ENCODE data around the gene ZNF277.
A peak's percentile ranks its signal among the peaks of the same experiment; 100 is the strongest.

The ZNF277 gene

GRCh38 chr7:112206238-112206990, at the start of gene ZNF277, which contains the start of gene DOCK4:
Gene ZNF277 (plus strand): TSS chr7:112206695. CDS start chr7:112206717, 22 bp downstream.
Gene DOCK4 (minus strand): TSS chr7:112206399. CDS start chr7:112206138, 261 bp downstream.
- DNase-seq (ENCODE audit: low spot score) = peak; percentile 99

GRCh38 chr7:112157072-112157471, 49.4 kb upstream of the ZNF277 start:
- DNase-seq (ENCODE audit: low spot score) = no peak

- DNase-seq (ENCODE audit: low spot score) = no peak
These were observed 47.1 kb upstream of the ZNF277 start for GRCh38 chr7:112159351-112159750.

GRCh38 chr7:112160130-112160770, 46.2 kb upstream of the ZNF277 start:
- peak; percentile 49 for DNase-seq (ENCODE audit: low spot score)

GRCh38 chr7:112160771-112161150, 45.7 kb upstream of the ZNF277 start:
- no peak for DNase-seq (ENCODE audit: low spot score)

- DNase-seq (ENCODE audit: low spot score) = no peak
These were observed 45.0 kb upstream of the ZNF277 start for GRCh38 chr7:112161253-112162141.

- DNase-seq (ENCODE audit: low spot score) = peak; percentile 47
These were observed 44.2 kb upstream of the ZNF277 start for GRCh38 chr7:112162142-112162766.

DNA sequence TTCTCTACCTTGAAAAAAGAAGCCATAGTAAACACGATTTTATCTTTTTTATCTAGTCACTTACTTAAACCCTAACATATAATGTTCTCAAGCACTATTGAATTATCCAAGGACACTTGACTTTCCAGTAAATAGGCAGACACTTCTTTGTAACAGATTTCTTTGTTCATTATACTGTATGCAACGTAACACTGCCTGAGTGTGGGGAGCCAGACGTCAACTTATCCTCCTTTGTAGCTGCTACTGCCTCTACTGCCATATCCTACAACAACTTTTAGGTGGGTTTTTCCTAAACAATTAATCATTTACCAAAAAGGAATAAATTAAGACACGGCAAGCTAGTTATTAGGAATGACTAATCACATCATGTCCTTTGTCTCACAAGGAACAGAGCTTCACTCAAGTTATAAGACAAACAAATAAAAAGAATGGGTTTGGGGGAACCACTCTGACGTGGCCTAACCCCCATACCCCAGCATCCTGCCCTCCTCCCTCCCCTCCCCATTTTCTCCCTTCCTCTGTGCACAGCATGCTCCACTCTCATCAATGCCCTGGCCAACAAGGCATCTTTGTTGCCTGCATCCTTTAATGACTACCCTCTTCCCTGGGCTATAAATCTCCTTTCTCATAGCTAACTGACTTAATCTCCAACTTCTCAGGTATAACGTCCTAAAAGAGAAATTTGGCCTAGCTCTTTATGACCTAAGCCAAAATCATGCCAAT, 43.5 kb upstream of the ZNF277 start:
- DNase-seq (ENCODE audit: low spot score) = no peak

- peak; percentile 92 for DNase-seq (ENCODE audit: low spot score)
These were observed 39.3 kb upstream of the ZNF277 start for GRCh38 chr7:112167147-112167546.

DNA sequence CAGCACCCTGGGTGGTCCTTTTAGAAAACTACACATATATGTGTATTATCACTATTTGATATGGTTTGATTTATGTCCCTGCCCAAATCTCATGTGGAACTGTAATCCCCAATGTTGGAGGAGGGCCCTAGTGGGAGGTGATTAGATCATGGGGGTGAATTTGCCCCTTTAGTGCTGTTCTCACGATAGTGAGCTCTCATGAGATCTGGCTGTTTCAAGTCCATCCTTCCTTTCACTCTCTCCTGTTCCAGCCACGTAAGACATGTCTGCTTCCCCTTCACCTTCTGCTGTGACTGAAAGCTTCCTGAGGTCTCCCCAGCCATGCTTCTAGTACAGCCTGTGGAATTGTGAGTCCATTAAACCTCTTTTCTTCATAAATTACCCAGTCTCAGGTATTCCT, 37.6 kb upstream of the ZNF277 start:
- no peak for DNase-seq (ENCODE audit: low spot score)

DNA sequence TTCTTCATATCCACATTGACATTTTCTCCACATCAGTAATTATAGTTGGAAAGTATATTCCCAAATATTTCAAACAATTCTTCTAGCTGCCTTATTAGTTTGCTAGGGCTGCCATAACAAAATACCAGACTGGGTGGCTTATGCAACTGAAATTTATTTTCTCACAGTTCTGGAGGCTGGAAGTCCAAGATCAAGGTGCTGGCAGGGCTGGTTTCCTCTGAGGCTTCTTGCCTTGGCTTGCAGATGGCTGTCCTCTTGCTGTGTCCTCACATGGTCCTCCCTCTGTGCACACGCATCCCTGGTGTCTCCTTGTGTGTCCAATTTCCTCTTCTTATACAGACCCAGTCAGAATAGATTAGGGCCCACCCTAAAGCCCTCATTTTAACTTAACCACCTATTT, 34.8 kb upstream of the ZNF277 start:
- DNase-seq (ENCODE audit: low spot score) = no peak

GRCh38 chr7:112172870-112173567, 33.5 kb upstream of the ZNF277 start:
- no peak for DNase-seq (ENCODE audit: low spot score)

DNA sequence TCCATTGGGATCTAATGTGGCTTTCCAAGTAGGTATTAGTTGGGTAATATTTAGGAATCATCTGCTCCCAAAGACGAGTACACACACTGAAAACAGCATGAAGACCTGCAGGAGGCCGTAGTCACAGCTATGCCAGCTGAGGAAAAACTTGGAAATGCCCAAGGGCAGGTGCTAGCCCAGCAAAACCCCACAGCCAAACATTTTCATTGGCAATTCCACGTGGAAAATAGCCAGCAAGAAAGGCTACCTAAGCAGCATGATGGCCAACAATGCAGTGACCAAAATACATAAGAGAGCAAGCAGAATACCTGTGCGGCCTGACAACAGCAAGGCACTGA, 33.0 kb upstream of the ZNF277 start:
- peak; percentile 91 for DNase-seq (ENCODE audit: low spot score)

DNA sequence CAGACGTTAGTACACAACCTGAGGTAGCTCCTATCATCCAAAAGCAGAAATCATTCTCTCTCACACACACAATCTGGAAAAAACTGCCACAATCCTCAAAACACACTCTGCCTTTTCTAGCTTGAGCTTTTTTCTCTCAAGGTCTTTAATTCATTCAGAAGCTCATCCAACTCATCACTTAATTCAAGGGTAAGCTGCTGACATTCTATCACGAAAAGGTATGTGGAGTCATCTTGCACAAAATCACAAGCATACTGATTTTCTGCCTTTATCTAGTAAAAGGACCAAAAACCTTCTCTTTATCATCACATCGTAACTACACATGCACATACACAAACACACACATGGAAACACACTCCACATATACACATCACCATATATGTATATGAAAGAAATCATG, 32.3 kb upstream of the ZNF277 start:
- no peak for DNase-seq (ENCODE audit: low spot score)

GRCh38 chr7:112176241-112176640, 30.3 kb upstream of the ZNF277 start:
- no peak for DNase-seq (ENCODE audit: low spot score)

DNA sequence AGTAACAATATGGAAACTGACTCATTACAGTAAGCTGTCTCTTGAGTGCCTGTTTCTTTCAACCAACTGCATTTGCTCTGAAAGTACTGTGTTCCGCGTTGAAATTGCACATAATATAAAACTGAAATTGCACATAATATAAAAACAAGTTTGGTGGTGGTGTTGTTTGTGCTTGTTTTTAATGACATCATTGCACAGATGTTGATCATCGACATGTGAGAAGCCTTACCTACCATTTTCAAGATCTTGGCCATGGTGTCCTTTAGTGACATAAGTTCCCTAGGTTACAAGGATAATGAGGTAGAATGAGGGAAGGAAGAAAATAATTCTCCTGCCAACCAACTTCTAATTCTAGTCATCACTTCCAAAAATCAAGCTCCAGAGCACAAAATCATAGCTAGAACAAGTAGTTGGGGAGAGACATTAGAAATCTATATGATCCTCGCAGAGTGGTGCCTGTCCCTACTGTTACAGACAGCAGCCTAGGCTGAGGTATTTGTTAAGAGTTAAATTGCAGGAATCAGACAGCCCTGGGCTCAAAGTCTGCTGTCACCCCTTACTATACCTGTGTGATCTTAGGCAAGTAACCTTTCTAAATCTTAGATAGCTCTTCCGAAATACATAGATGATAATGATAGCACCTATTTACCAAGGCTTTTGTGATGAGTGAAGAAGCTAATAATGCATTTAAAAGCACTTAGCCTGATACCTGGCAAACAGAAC, 29.6 kb upstream of the ZNF277 start:
- no peak for DNase-seq (ENCODE audit: low spot score)

DNA sequence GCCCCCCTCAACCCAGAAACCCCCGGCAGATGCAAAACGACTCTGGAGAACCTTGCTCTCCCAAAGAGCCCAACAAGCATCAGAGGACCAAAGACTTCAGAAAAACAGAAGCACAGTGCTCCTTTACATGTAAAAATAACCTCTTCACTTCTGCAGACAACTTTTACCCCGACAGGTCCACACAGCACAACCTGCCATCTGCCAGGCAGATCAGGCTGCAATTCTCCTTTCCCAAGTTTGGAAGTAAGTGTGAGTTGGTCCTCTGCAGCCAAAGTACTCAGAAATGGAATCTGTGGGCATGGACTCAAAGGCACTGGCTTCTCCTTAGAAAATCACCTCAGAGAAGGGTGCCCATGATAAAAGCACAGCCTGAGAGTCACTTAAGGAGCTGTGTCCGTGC, 26.3 kb upstream of the ZNF277 start:
- DNase-seq (ENCODE audit: low spot score) = no peak

GRCh38 chr7:112182749-112183148, 23.7 kb upstream of the ZNF277 start:
- no peak for DNase-seq (ENCODE audit: low spot score)

GRCh38 chr7:112183266-112183665, 23.2 kb upstream of the ZNF277 start:
- DNase-seq (ENCODE audit: low spot score) = no peak

GRCh38 chr7:112184455-112184854, 22.0 kb upstream of the ZNF277 start:
- no peak for DNase-seq (ENCODE audit: low spot score)

All from cerebellar cortex (tissue), 1 donor.